ENCODE measurements around the gene MOV10L1.
"Not testable (repeated sequence)": the region's sequence is repeated elsewhere in the genome, so short reads cannot be mapped to it uniquely, and the experiment has no call there.

Gene MOV10L1

GRCh38 chr22:50150161-50151129 lies 60.6 kb downstream of the MOV10L1 start:
- TF ChIP-seq POLR2A (IDR thresholded peaks at IDR 0.05; ENCODE audit: low read depth, low read length) = no peak
- FAIRE-seq (no peak), DNase-seq (ENCODE audit: insufficient read length, low spot score) (no peak)

GRCh38 chr22:50151571-50152537 lies 62.0 kb downstream of the MOV10L1 start:
- TF ChIP-seq POLR2A (IDR thresholded peaks at IDR 0.05; ENCODE audit: low read depth, low read length) = no peak
- DNase-seq (ENCODE audit: insufficient read length, low spot score) (no peak), FAIRE-seq (no peak)

DNA sequence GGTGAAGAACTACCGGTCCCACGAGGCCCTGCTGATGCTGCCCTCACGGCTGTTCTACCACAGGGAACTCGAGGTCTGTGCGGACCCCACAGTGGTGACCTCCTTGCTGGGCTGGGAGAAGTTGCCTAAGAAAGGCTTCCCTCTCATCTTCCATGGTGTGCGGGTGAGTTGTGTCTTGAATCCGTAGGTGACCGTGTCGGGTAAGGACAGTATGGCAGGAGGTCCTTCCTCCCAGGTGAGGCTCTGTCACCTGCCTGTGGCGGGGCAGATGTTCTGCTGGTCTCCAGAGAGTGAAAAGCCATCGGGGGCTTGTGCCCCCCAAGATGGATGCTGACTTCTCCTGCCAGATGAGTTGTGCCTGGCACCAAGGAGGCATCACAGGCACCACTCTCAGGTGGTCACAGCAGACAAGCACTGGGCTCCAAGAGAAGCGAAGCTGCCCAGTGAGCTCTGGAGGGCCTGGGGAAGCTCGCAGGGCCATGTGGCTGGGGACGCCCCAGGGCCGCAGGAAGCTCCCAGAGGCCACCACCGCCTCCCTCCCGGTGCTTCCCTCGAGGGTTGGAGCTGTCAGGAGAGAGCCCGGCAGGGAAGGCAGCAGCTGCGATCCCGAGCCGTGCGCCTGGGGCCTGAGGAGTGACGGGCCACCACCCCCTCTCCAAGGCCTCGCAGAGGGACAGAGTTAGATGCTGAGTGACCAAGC lies 63.4 kb downstream of the MOV10L1 start:
- FAIRE-seq (no peak), DNase-seq (ENCODE audit: insufficient read length, low spot score) (no peak)
- no peak for TF ChIP-seq POLR2A (IDR thresholded peaks at IDR 0.05; ENCODE audit: low read depth, low read length)

- TF ChIP-seq POLR2A (IDR thresholded peaks at IDR 0.05; ENCODE audit: low read depth, low read length) = no peak
- DNase-seq (ENCODE audit: insufficient read length, low spot score) (no peak), FAIRE-seq (no peak)
Observed at GRCh38 chr22:50153756-50154140, 63.9 kb downstream of the MOV10L1 start.

DNA sequence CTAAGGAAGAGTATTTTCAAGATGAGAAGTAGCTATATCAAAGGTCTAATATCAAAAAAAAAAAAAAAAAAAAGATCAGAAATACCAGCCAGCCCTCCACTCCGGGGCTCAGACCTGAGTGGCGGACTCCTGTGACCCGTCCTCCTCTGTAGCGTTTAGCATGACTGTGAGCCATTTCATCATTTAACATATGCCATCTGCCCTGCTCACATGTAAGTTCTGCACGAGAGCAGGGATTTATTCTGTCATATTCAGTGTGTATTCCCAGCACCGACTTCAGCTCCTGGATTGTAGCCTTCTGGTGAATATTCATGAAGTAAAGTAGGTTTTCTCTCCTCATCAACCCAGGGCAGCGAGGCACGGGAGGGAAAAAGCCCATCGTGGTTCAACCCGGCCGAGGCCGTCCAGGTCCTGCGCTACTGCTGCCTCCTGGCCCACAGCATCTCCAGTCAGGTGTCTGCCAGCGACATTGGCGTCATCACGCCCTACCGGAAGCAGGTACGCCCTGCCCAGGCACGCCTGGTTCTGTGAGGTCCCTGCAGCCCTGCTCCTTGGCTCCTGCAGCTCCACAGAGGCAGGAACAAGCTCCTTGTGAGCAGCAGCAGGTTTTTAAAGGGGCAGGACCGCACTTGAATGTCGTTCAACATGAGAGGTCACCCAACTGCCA lies 68.0 kb downstream of the MOV10L1 start:
- no peak for FAIRE-seq
- no peak for DNase-seq (ENCODE audit: insufficient read length, low spot score)
- TF ChIP-seq POLR2A (IDR thresholded peaks at IDR 0.05; ENCODE audit: low read depth, low read length) = no peak

- no peak for FAIRE-seq
- no peak for DNase-seq (ENCODE audit: insufficient read length, low spot score)
- no peak for TF ChIP-seq POLR2A (IDR thresholded peaks at IDR 0.05; ENCODE audit: low read depth, low read length)
Observed at GRCh38 chr22:50160947-50161346, 71.1 kb downstream of the MOV10L1 start.

DNA sequence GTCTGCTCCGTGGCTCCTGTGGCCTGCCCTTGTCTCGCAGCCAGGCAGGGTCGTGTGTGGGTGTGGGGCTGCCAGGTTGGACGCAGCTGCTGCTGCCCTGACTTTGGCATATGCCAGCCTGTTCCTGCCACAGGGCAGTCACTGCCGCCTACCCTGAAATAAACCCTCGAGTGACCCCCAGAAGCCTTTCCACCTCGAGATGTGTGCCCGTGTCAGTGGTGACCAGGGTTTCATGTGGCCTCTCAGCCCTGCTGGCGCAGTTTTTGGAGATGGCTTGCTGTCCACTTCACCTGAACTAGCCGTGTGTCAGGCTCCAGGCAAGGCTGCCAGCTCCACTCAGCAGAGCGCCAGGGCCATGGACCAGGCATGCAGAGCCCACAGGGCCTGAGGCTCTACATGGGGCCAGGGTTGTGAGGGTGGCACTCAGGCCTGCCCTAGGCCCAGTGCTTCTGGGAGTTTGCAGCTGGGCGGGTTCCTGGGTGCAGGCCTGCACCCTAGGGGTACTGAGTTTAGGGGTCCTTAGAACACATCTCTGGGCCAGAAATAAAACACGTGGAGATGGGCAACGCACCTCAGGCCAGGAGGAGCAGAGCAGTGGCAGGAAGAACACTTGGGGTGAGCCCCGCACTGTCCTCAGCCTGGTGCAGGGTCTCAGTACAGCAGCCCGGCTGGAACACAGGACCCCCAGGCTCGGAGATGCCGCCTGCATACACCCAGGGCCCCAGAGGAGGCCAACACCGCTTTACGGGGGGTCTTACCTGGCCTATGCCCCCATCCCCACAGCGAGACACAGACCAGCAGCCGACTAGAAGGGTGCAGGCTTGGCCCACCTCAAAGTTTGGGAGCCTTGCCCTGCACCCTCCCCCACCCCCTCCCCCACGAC lies 71.9 kb downstream of the MOV10L1 start:
- TF ChIP-seq POLR2A (IDR thresholded peaks at IDR 0.05; ENCODE audit: low read depth, low read length) = no peak
- DNase-seq (ENCODE audit: insufficient read length, low spot score) = no peak
- FAIRE-seq = no peak

DNA sequence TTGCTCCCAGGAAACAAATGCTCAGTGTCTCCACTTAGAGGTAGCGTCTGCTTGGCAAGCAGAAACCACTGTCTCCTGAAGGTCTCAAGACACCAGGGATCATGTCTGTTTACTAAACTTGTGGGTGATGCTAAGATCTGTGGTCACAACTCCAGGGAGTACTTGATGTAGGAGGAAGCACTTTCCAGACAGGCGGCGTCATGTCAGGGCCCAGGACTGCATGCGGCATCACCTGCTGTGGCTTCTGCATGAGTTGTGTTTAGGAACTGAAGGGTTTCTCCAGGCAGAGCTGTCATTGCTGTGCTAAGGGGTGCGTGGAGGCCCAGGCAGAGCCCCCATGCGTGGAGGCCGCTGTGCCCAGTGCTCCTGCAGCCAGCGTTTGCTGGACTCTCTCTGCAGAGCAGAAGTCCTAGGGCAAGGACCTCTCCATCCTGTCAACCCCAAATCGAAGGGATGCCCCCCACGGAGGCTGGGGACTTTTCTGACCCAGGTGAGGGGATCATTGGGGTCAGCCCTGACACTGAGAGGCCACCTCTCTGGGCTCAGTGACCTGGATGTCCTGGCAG lies 72.7 kb downstream of the MOV10L1 start:
- DNase-seq (ENCODE audit: insufficient read length, low spot score) (no peak), FAIRE-seq (no peak)
- TF ChIP-seq POLR2A (IDR thresholded peaks at IDR 0.05; ENCODE audit: low read depth, low read length) = no peak

- FAIRE-seq (no peak), DNase-seq (ENCODE audit: insufficient read length, low spot score) (no peak)
- TF ChIP-seq POLR2A (IDR thresholded peaks at IDR 0.05; ENCODE audit: low read depth, low read length) = no peak
Observed at GRCh38 chr22:50165436-50166123, 75.8 kb downstream of the MOV10L1 start.

- no peak for DNase-seq (ENCODE audit: insufficient read length, low spot score)
- no peak for FAIRE-seq
- TF ChIP-seq POLR2A (IDR thresholded peaks at IDR 0.05; ENCODE audit: low read depth, low read length) = no peak
Observed at GRCh38 chr22:50167689-50168489, 78.1 kb downstream of the MOV10L1 start.

DNA sequence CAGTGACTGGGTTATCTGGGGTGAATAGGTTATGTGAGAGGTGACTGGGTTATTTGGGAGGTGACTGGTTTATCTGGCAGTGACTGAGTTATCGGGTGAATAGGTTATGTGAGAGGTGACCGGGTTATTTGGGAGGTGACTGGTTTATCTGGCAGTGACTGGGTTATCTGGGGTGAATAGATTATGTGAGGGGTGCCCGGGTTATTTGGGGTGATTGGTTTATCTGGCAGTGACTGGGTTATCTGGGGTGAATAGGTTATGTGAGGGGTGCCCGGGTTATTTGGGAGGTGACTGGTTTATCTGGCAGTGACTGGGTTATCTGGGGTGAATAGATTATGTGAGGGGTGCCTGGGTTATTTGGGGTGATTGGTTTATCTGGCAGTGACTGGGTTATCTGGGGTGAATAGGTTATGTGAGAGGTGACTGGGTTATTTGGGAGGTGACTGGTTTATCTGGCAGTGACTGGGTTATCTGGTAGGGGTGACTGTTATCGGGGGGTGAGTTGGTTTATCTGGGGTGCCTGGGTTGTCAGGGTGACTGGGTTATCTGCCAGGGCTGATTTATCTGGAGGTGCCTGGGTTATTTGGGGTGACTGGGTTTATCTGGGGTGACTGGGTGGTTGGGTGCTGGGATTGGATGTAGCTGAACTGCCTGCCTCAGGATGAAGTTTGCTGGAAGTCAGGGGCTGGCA lies 78.8 kb downstream of the MOV10L1 start:
- not testable (repeated sequence) for FAIRE-seq

More for the DNA sequence above, 78.8 kb downstream of the MOV10L1 start:
- not testable (repeated sequence) for DNase-seq (ENCODE audit: insufficient read length, low spot score)

All from H54 (cell line).